Measurements from ENCODE around the gene FXN.

GRCh38 chr9:69122082-69122548 lies 86.6 kb downstream of the FXN start:
- TF ChIP-seq CTCF (IDR thresholded peaks at IDR 0.05): no peak
- TF ChIP-seq EZH2 (IDR thresholded peaks at IDR 0.05; ENCODE audit: borderline replicate concordance, insufficient read depth, low read depth, low read length, poor library complexity, severe bottlenecking): no peak

Data from B cell (primary cell).